GM12874 (cell line): ENCODE measurements around the gene RANBP17.

Experiments used
- TF ChIP-seq, protein P1 (sequence below): IDR thresholded peaks from 2 replicates; pipeline ENCODE4 v1.5.1; 2011; ENCODE audit warnings: low read depth, mild to moderate bottlenecking, control low read depth, low read length, moderate library complexity; ENCODE audit not compliant: insufficient read depth

Gene RANBP17

GRCh38 chr5:170832241-170832640 lies 29.6 kb upstream of the RANBP17 start:
- TF ChIP-seq, protein P1, sequence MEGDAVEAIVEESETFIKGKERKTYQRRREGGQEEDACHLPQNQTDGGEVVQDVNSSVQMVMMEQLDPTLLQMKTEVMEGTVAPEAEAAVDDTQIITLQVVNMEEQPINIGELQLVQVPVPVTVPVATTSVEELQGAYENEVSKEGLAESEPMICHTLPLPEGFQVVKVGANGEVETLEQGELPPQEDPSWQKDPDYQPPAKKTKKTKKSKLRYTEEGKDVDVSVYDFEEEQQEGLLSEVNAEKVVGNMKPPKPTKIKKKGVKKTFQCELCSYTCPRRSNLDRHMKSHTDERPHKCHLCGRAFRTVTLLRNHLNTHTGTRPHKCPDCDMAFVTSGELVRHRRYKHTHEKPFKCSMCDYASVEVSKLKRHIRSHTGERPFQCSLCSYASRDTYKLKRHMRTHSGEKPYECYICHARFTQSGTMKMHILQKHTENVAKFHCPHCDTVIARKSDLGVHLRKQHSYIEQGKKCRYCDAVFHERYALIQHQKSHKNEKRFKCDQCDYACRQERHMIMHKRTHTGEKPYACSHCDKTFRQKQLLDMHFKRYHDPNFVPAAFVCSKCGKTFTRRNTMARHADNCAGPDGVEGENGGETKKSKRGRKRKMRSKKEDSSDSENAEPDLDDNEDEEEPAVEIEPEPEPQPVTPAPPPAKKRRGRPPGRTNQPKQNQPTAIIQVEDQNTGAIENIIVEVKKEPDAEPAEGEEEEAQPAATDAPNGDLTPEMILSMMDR = no peak

DNA sequence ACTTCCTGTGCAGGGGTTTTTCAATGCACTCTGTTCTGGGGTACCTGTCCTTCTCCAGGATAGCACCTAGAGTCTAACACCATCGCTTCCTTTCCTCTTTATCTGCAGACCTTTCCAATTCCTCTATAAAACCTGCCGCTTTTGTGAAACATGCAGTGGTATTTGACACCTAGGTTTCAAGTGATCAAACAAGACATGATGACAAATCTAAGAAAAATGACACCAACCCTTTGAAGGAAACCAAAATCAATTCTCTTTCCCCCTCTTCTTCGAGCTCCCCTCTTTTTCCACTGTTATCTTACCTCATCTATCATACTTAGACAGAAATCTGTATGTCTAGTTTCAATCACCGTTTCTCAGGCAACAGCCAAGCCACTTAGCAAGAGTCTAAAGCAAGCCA lies 25.6 kb upstream of the RANBP17 start:
- TF ChIP-seq, protein P1 = no peak

DNA sequence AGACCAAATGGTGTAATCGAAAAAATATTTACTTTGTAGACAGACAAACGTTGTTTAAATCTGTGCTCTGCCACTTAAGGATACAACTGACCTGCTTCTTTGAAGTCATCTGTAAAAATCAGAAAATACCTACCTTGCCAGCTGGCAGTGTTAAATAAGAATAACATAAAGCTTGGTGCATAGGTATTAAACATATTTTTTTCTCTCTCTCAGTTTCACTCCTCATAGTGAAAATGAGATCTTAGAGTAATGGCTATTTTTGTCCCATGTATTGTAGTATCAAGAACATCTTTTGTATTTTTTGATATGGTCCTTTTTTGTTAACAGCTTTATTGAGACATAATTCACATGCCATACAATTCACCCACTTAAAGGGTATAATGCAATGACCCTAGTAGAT lies 17.9 kb upstream of the RANBP17 start:
- TF ChIP-seq, protein P1 = no peak

DNA sequence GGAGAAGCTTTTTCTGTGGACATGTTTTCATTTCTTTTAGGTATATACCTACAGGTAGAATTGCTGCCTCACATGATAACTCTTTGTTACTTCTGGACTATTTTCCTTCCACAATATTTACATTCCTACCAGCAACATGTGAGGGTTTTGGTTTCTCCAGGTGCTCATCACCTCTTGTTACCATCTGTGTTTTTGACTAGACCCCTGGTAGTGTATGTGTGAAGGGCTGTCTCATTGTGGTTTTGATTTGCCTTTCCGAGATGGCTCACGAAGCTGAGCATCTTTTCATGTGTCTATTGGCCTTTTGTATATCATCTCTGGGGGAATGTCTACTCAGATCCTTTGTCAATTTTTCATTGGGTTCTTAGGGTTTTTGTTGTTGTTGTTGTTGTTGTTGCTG lies 17.2 kb upstream of the RANBP17 start:
- TF ChIP-seq, protein P1 = no peak

DNA sequence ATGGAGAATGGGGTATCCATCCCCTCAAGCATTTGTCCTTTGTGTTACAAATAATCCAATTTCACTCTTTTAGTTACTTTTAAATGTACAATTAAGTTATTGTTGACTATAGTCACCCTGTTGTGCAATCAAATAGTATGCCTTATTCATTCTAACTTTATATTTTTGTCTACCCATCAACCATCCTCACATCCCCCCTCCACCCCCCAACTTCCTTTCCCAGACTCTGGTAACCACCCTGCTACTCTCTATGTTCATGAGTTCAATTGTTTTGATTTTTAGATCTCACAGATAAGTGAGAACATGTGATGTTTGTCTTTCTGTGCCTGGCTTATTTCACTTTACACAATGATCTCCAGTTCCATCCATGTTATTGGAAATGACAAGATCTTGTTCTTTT lies 15.4 kb upstream of the RANBP17 start:
- TF ChIP-seq, protein P1 = no peak

DNA sequence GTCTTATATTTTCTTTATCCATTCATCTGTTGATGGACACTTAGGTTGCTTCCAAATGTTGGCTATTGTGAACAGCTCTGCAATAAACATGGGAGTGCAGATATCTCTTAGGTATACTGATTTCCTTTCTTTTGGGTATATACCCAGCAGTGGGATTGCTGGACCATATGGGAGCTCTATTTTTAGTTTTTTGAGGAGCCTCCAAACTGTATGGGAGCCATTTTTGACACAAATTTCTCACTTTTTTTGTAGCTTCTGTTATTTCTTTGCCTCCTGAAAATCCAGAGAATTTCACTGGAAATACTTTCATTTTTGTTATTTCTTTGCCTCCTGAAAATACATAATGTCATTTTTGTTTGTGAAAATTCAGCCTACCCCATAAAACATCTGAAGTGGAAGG lies 15.0 kb upstream of the RANBP17 start:
- TF ChIP-seq, protein P1 = no peak

- TF ChIP-seq, protein P1 = no peak
Observed at GRCh38 chr5:170848033-170848432, 13.8 kb upstream of the RANBP17 start.

DNA sequence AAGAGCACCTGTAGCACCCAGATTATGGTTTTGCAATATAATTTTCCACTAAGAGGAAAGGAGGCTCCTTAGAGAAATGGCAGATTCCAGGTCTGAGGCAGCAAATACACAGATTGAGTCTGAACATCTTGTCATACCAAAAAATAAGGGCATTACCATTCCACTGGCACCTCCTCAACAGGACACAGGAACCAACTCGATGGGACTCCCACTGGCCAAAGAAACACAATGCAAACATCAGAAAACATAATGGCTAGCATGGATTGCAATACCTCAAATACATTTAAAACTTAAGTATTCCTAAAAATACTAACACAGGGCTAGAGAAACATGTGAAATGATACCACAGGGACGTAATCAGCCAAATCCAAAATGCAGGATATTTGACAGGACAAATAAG lies 12.4 kb upstream of the RANBP17 start:
- TF ChIP-seq, protein P1 = no peak
